Neural progenitor cell (in vitro differentiated cells): ENCODE results near the gene GRK3.

Source experiments
- EZH2 ChIP-seq: fragments of 200-600 bp; sonication (generic); IDR thresholded peaks from 2 replicates; pipeline ENCODE4 v1.6.1; 2017; ENCODE audit warnings: antibody characterized with exemption, mild to moderate bottlenecking, moderate library complexity
- EZH2phosphoT487 ChIP-seq: fragments of 200-600 bp; sonication (generic); IDR thresholded peaks from 2 replicates; pipeline ENCODE4 v1.6.1; 2017; ENCODE audit warnings: antibody characterized with exemption
- TF ChIP-seq, protein P1 (sequence below): fragments of 200-600 bp; sonication (generic); IDR thresholded peaks from 2 replicates; pipeline ENCODE4 v1.5.1; 2017; ENCODE audit warnings: antibody characterized with exemption, mild to moderate bottlenecking

DNA sequence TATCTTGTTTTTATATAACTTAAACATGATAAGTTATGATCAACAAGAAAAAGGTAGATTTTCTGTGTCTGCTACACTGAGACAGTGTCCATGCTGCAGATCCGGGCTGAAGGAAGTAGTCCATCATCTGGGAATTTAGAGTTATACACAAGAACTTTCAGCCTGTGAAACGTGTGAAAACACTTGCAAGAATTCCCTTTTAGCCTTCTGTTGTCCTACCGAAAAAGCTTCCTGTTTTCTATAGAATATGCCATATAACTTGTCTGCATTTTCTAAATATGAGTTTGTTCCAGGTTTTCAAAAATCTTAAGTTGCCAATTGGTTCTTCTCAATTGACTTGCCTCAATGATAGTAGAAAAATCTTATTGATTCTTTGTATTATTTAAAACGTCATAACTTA lies 113.2 kb downstream of the GRK3 start:
- TF ChIP-seq, protein P1, sequence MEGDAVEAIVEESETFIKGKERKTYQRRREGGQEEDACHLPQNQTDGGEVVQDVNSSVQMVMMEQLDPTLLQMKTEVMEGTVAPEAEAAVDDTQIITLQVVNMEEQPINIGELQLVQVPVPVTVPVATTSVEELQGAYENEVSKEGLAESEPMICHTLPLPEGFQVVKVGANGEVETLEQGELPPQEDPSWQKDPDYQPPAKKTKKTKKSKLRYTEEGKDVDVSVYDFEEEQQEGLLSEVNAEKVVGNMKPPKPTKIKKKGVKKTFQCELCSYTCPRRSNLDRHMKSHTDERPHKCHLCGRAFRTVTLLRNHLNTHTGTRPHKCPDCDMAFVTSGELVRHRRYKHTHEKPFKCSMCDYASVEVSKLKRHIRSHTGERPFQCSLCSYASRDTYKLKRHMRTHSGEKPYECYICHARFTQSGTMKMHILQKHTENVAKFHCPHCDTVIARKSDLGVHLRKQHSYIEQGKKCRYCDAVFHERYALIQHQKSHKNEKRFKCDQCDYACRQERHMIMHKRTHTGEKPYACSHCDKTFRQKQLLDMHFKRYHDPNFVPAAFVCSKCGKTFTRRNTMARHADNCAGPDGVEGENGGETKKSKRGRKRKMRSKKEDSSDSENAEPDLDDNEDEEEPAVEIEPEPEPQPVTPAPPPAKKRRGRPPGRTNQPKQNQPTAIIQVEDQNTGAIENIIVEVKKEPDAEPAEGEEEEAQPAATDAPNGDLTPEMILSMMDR: no peak
- TF ChIP-seq EZH2phosphoT487: no peak
- TF ChIP-seq EZH2: no peak
